HG03342 (cell line): ENCODE measurements around the gene DPP6.
"Not testable (repeated sequence)": the region's sequence is repeated elsewhere in the genome, so short reads cannot be mapped to it uniquely, and the experiment has no call there.

Source experiments
- ATAC-seq: cut with Tn5 transposase; IDR thresholded peaks from one replicate; pipeline ENCODE4 v1.9.1; 2021; ENCODE audit warnings: mild to moderate bottlenecking, moderate library complexity; ENCODE audit not compliant: unreplicated experiment

Gene DPP6

DNA sequence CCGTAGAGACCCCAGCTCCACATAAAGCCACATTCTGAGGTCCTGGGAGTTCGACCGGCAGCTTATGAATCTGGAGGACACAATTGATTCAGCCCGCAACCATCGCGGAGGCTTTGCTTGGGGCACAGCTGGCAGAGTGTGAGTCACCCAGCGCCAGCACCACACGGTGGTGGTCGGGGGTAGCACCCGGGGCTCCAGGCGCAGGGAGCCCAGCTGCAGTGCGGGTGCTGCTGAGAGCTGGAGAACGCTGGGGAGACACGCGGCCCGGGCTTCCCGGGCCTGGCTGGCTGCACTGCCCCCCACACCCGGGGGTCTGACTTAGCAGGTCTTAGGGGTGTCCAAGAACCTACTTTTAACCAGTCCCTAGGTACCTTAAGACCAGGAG is 862.8 kb downstream of the DPP6 start:
- no peak for ATAC-seq

GRCh38 chr7:154915600-154915999 is 863.4 kb downstream of the DPP6 start:
- no peak for ATAC-seq

GRCh38 chr7:154916381-154916780 is 864.2 kb downstream of the DPP6 start:
- no peak for ATAC-seq

DNA sequence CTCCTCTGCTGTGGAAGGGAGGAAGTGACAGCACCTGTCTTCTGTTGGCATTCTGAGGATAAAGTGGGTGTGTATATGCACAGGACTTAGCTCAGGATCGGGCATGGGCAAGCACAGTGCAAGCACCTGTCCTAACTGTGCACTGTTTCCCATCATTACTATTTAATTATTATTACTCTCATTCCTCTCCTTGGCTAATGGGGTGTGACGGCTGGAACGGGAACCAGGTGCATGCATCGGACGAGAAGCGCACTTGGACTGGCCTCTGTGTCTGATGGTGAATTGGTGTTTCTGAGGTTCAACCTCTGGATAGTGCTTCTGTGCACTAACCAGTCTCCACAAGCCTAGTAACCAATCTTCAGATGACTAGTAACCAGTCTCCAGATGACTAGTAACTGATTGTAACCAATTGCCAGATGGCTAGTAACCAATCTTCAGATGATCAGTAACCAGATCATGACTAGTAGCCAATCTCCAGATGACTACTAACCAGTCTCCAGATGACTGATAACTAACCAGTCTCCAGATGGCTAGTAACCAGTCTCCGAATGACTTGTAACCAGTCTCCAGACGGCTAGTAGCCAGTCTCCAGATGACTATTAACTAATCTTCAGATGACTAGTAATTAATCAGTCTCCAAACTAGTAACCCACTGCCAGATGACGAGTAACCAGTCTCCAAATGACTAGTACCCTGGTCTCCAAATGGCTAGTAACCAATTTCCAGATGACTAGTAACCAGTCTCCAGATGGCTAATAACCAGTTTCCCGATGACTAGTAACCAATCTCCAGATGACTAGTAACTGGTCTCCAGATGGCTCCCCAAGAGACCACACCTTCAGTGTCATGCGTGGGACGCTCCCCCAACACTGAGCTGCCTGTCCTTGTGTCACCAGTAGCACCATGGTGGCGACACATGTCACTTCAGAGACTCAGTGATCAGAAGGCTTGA is 864.9 kb downstream of the DPP6 start:
- ATAC-seq = no peak

GRCh38 chr7:154917808-154918160 is 865.6 kb downstream of the DPP6 start:
- no peak for ATAC-seq

DNA sequence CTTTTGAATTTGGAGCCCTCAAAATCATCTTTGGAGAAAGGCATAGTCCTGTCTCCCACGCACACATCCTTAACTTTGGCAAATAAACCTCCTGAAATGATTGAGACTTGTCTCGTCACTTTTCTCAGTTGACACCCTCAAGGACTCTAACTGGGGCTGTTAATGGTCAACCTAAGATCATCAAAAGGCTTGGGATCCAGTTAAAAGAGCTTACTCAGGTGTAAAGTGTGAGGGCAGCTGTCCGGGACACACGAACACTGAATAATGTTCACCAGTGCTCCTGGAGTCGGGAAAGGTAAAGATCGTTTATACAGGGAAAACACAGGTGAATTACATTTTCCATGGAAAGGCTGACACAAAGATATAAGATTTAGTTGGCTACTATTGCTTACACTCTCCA is 866.1 kb downstream of the DPP6 start:
- no peak for ATAC-seq

GRCh38 chr7:154918741-154919140 is 866.5 kb downstream of the DPP6 start:
- no peak for ATAC-seq

DNA sequence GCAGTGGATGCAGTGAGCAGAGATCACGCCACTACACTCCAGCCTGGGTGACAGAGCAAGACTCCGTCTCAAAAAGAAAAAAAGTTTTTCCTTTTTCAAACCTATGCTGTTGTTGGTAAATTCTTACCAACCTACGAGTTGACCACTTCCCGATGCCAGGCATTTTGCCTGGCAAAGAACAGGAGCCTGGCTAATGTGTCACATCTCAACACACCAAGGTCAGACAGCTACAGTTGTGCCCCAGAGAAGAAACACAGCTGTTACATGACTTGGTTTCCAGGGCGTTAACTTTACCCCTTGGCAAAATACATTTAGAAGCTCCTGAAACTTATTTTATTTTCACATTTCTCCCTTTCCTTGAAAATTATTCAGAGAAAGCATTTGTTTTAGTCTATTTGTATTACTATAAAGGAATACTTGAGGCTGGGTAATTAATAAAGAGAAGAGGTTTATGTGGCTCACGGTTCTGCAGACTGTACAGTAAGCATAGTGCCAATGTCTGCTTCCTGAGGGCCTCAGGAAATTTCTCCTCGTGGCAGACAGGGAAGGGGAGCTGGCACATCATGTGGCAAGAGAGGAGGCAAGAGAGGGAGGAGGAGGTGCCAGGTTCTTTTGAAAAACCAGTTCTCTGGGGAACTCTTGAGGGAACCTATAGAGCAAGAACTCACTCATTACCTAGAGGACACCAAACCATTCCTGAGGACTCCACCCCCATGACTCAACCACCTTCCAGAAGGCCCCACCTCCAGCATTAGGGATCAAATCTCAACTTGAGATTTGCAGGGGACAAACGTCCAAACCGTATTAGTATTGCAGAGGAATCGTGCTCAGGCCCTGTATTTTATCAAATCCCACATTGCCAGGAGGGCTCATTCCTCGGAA is 867.4 kb downstream of the DPP6 start:
- ATAC-seq = no peak

DNA sequence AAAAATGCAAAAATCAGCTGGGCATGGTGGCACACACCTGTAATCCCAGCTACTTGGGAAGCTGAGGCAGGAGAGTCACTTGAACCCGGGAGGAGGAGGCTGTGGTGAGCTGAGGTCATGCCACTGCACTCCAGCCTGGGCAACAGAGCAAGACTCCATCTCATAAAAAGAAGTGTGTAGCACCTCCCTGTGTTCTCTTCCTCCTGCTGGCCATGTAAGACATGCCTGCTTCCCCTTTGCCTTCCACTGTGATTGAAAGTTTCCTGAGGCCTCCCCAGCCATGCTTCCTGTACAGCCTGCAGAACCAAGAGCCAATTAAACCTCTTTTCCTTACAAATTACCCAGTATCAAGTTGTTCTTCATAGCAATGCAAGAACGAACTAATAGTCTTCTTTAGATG is 870.3 kb downstream of the DPP6 start:
- not testable (repeated sequence) for ATAC-seq

DNA sequence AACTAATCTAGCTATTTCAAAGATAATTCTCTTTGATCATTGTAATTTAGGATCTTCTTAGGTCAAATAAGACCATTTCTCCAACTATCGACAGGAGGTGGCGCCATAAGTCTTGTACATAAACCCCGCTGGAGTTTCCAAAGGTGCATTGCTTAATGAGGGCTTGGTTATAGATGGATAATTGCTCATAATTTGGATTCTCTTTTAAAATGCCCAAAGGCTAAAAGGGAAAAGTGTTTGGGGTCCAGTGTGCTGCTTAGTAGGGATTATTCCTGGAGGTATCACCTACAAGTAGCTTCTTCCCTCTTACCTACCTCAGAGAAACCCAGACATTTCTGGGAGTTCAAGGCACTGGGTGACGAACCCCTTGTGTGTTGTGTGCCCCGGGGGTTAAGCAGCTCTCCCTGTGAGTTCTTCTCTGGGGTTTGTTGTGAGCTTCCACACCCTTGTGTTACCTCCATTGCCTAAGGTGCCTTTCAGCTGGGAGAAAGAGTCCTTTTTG is 875.5 kb downstream of the DPP6 start:
- ATAC-seq = peak; percentile 54

GRCh38 chr7:154928136-154929005 is 876.2 kb downstream of the DPP6 start:
- peak; percentile 81 for ATAC-seq

- ATAC-seq = peak; percentile 2
These were observed 877.0 kb downstream of the DPP6 start for GRCh38 chr7:154929006-154929726.

GRCh38 chr7:154931906-154932305 is 879.7 kb downstream of the DPP6 start:
- no peak for ATAC-seq

- not testable (repeated sequence) for ATAC-seq
These were observed 882.3 kb downstream of the DPP6 start for GRCh38 chr7:154934353-154934952.

DNA sequence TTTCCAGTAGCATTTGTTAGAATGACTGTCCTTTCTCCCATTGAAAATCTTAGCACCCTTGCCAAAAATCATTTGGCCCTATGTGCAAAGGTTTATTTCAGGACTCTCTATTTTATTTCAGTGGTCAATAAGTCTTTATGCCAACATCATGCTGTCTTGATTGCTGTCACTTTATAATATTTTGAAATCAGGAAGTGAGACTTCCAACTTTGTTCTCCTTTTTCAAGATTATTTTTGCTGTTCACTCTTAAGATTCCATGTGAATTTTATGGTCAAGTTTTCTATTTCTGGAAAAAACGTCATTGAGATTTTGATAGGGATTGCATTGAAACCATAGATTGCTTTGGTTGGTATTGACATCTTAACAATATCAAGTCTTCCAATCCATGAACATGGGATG is 885.6 kb downstream of the DPP6 start:
- no peak for ATAC-seq

- no peak for ATAC-seq
These were observed 890.5 kb downstream of the DPP6 start for GRCh38 chr7:154942691-154943090.
